HT-29 (cell line): ENCODE measurements around the gene MROH7. TPM values are rescaled to one million over a fixed set of nuclear protein-coding genes. Genes with fewer than 3 reads are reported as not detected.
"Not testable (repeated sequence)": the region's sequence is repeated elsewhere in the genome, so short reads cannot be mapped to it uniquely, and the experiment has no call there.

Experiments used
- DNase-seq: peaks from one replicate; pipeline ENCODE4 v3.0.0-alpha.2; 2015; ENCODE audit warnings: low spot score
- total RNA-seq: library from RNA; depleted of rRNA; stranded (reverse); fragments of >200 nt; shearing (Covaris generic); gene quantifications from 2 replicates; pipeline ENCODE4 v1.2.3, GENCODE V29; 2014

Gene MROH7
- total RNA-seq, 1 experiment from 2014 or later = 0.15 TPM

GRCh38 chr1:54610048-54610447, 31.5 kb upstream of the MROH7 start:
- no peak for DNase-seq

GRCh38 chr1:54610601-54611580, 30.7 kb upstream of the MROH7 start:
- DNase-seq = no peak

- DNase-seq = no peak
These were observed 30.0 kb upstream of the MROH7 start for GRCh38 chr1:54611621-54612020.

GRCh38 chr1:54614024-54614423, 27.6 kb upstream of the MROH7 start:
- no peak for DNase-seq

- DNase-seq = no peak
These were observed 27.0 kb upstream of the MROH7 start for GRCh38 chr1:54614563-54614962.

- DNase-seq = no peak
These were observed 25.9 kb upstream of the MROH7 start for GRCh38 chr1:54615531-54616279.

GRCh38 chr1:54619749-54620148, 21.8 kb upstream of the MROH7 start:
- no peak for DNase-seq

GRCh38 chr1:54623216-54624007, 18.2 kb upstream of the MROH7 start, which contains the start of gene FAM151A:
FAM151A (minus strand) TSS chr1:54623525; CDS start chr1:54623395, 130 bp downstream.
- DNase-seq = no peak

GRCh38 chr1:54624466-54625464, 16.8 kb upstream of the MROH7 start:
- no peak for DNase-seq

GRCh38 chr1:54627196-54627595, 14.4 kb upstream of the MROH7 start:
- DNase-seq = no peak

GRCh38 chr1:54635804-54636203, 5.8 kb upstream of the MROH7 start:
- DNase-seq = not testable (repeated sequence)

GRCh38 chr1:54636461-54637446, 4.8 kb upstream of the MROH7 start:
- DNase-seq = not testable (repeated sequence)

GRCh38 chr1:54640361-54640760, 1.2 kb upstream of the MROH7 start:
- DNase-seq = no peak

- DNase-seq = no peak
These were observed 2.1 kb downstream of the MROH7 start for GRCh38 chr1:54643736-54644135.

GRCh38 chr1:54645806-54646676, 4.5 kb downstream of the MROH7 start:
- no peak for DNase-seq

- DNase-seq = peak; percentile 64
These were observed 7.7 kb downstream of the MROH7 start for GRCh38 chr1:54649130-54649898.

GRCh38 chr1:54649921-54650320, 8.3 kb downstream of the MROH7 start:
- no peak for DNase-seq
